GM21825 (cell line): ENCODE measurements around the gene RPAP3.
"Not testable (repeated sequence)": the region's sequence is repeated elsewhere in the genome, so short reads cannot be mapped to it uniquely, and the experiment has no call there.

ENCODE experiments used
- ATAC-seq: cut with Tn5 transposase; IDR thresholded peaks from one replicate; pipeline ENCODE4 v1.9.1; 2021; ENCODE audit warnings: mild to moderate bottlenecking, moderate library complexity; ENCODE audit not compliant: unreplicated experiment

The RPAP3 gene

GRCh38 chr12:47689215-47689614, 16.6 kb downstream of the RPAP3 start:
- ATAC-seq, result no peak

- no peak for ATAC-seq
These were observed 18.2 kb downstream of the RPAP3 start for GRCh38 chr12:47687636-47688035.

- ATAC-seq, result no peak
These were observed 19.1 kb downstream of the RPAP3 start for GRCh38 chr12:47686645-47687240.

GRCh38 chr12:47679785-47680184, 26.0 kb downstream of the RPAP3 start:
- no peak for ATAC-seq

GRCh38 chr12:47672068-47672467, 33.8 kb downstream of the RPAP3 start:
- no peak for ATAC-seq

- ATAC-seq, result not testable (repeated sequence)
These were observed 37.9 kb downstream of the RPAP3 start for GRCh38 chr12:47667935-47668334.

- ATAC-seq, result no peak
These were observed 53.2 kb downstream of the RPAP3 start for GRCh38 chr12:47652521-47653234.

- ATAC-seq, result peak; percentile 78
These were observed 54.2 kb downstream of the RPAP3 start for GRCh38 chr12:47651368-47652254.

- peak; percentile 76 for ATAC-seq
These were observed 55.4 kb downstream of the RPAP3 start for GRCh38 chr12:47650469-47650868.

- ATAC-seq, result no peak
These were observed 56.4 kb downstream of the RPAP3 start for GRCh38 chr12:47649381-47649780.

GRCh38 chr12:47648056-47648579, 57.7 kb downstream of the RPAP3 start:
- no peak for ATAC-seq

GRCh38 chr12:47642310-47642709, 63.5 kb downstream of the RPAP3 start:
- not testable (repeated sequence) for ATAC-seq

- no peak for ATAC-seq
These were observed 68.7 kb downstream of the RPAP3 start for GRCh38 chr12:47636908-47637780.

GRCh38 chr12:47635770-47636169, 70.1 kb downstream of the RPAP3 start:
- ATAC-seq, result not testable (repeated sequence)

GRCh38 chr12:47634127-47634526, 71.7 kb downstream of the RPAP3 start:
- no peak for ATAC-seq

GRCh38 chr12:47621960-47622359, 83.9 kb downstream of the RPAP3 start:
- no peak for ATAC-seq

GRCh38 chr12:47617476-47617875, 88.4 kb downstream of the RPAP3 start:
- ATAC-seq, result no peak

GRCh38 chr12:47616440-47616839, 89.4 kb downstream of the RPAP3 start:
- ATAC-seq, result no peak

GRCh38 chr12:47615711-47616110, 90.1 kb downstream of the RPAP3 start:
- no peak for ATAC-seq

- no peak for ATAC-seq
These were observed 91.3 kb downstream of the RPAP3 start for GRCh38 chr12:47614521-47614920.
